Stimulated activated CD4-positive, alpha-beta T cell treated with anti-CD3 and anti-CD28 coated beads, Interleukin-4, amount 100 ng/mL, for 24 hours (primary cell): ENCODE measurements around the gene CDH13.

Experiments
- DNase-seq: peaks from one replicate; pipeline ENCODE4 v3.0.0-alpha.2; 2020

Gene CDH13

GRCh38 chr16:83830769-83831455, 1204.1 kb downstream of the CDH13 start:
- DNase-seq, result no peak

- DNase-seq, result no peak
Measured at GRCh38 chr16:83831456-83831987, 1204.8 kb downstream of the CDH13 start.

- DNase-seq, result no peak
Measured at GRCh38 chr16:83833921-83834320, 1207.2 kb downstream of the CDH13 start.

GRCh38 chr16:83835586-83836566, 1209.1 kb downstream of the CDH13 start:
- DNase-seq, result no peak

GRCh38 chr16:83837566-83837965, 1210.8 kb downstream of the CDH13 start:
- DNase-seq, result no peak

- no peak for DNase-seq
Measured at GRCh38 chr16:83838151-83838550, 1211.4 kb downstream of the CDH13 start.

GRCh38 chr16:83839561-83839960, 1212.8 kb downstream of the CDH13 start:
- DNase-seq, result no peak

GRCh38 chr16:83840060-83840617, 1213.4 kb downstream of the CDH13 start:
- DNase-seq, result no peak

- no peak for DNase-seq
Measured at GRCh38 chr16:83842291-83842690, 1215.5 kb downstream of the CDH13 start.

- DNase-seq, result no peak
Measured at GRCh38 chr16:83842756-83843507, 1216.2 kb downstream of the CDH13 start.

GRCh38 chr16:83843657-83844056, 1216.9 kb downstream of the CDH13 start:
- no peak for DNase-seq

- DNase-seq, result no peak
Measured at GRCh38 chr16:83845263-83845662, 1218.5 kb downstream of the CDH13 start.

- DNase-seq, result no peak
Measured at GRCh38 chr16:83847371-83848225, 1220.8 kb downstream of the CDH13 start.

- no peak for DNase-seq
Measured at GRCh38 chr16:83849421-83849820, 1222.7 kb downstream of the CDH13 start.
